Mesenchymal stem cell (in vitro differentiated cells and primary cell): ENCODE data around the gene CCM2.

ENCODE experiments used
- DNase-seq: peaks from one replicate; pipeline ENCODE4 v3.0.0-alpha.2; 2013
- H2AFZ ChIP-seq: one replicate; pipeline ENCODE4 v1.6.1; 2013; ENCODE audit warnings: low read depth, mild to moderate bottlenecking, control low read depth, inconsistent platforms, low read length, moderate library complexity
- H2AK5ac ChIP-seq: 2 replicates; pipeline ENCODE4 v1.6.1; 2013; ENCODE audit warnings: low read length, moderate library complexity, mild to moderate bottlenecking, inconsistent platforms; ENCODE audit not compliant: severe bottlenecking
- H2BK120ac ChIP-seq: one replicate; pipeline ENCODE4 v1.6.1; 2013; ENCODE audit warnings: low read depth, mild to moderate bottlenecking, inconsistent platforms, low read length, moderate library complexity
- H2BK12ac ChIP-seq, 2 experiments: one replicate each; pipeline ENCODE4 v1.6.1; 2013; ENCODE audit warnings: inconsistent platforms in 2 of 2, low read length in 2 of 2, mild to moderate bottlenecking in 2 of 2, moderate library complexity in 2 of 2, control low read depth in 1 of 2
- H2BK15ac ChIP-seq: one replicate; pipeline ENCODE4 v1.6.1; 2013; ENCODE audit warnings: mild to moderate bottlenecking, low read depth, inconsistent platforms; ENCODE audit not compliant: poor library complexity, severe bottlenecking
- H2BK5ac ChIP-seq: 2 replicates; pipeline ENCODE4 v1.6.1; 2013; ENCODE audit warnings: low read depth, mild to moderate bottlenecking, low read length, control low read depth, inconsistent platforms; ENCODE audit not compliant: poor library complexity, severe bottlenecking
- H3K14ac ChIP-seq, 2 experiments: one replicate each; pipeline ENCODE4 v1.6.1; 2013; ENCODE audit warnings: inconsistent platforms in 2 of 2, low read length in 2 of 2, control low read depth in 1 of 2, mild to moderate bottlenecking in 1 of 2, moderate library complexity in 1 of 2
- H3K18ac ChIP-seq, 2 experiments: one replicate each; pipeline ENCODE4 v1.6.1; 2013; ENCODE audit warnings: inconsistent platforms in 2 of 2, low read length in 2 of 2, control low read depth in 1 of 2, low read depth in 1 of 2, mild to moderate bottlenecking in 1 of 2
- H3K23ac ChIP-seq, 2 experiments: one replicate each; pipeline ENCODE4 v1.6.1; 2013; ENCODE audit warnings: inconsistent platforms in 2 of 2, low read length in 2 of 2, mild to moderate bottlenecking in 2 of 2, moderate library complexity in 2 of 2, control low read depth in 1 of 2
- H3K27ac ChIP-seq: 2 replicates; pipeline ENCODE4 v1.5.1; 2013; ENCODE audit warnings: mild to moderate bottlenecking, moderate library complexity, low read length, control low read depth, inconsistent platforms; ENCODE audit not compliant: poor library complexity, severe bottlenecking
- H3K27me3 ChIP-seq, 2 experiments: 2 replicates each; pipeline versions ENCODE4 v1.6.1 to v1.7.0; 2013; ENCODE audit warnings: low read length in 2 of 2, mild to moderate bottlenecking in 2 of 2, moderate library complexity in 2 of 2, control low read depth in 1 of 2, inconsistent platforms in 1 of 2; ENCODE audit not compliant: control insufficient read depth in 1 of 2, insufficient read depth in 1 of 2
- H3K36me3 ChIP-seq, 2 experiments: 2 replicates each; pipeline versions ENCODE4 v1.6.1 to v1.7.0; 2013; ENCODE audit warnings: low read length in 2 of 2, control low read depth in 1 of 2, inconsistent platforms in 1 of 2, low read depth in 1 of 2, mild to moderate bottlenecking in 1 of 2; ENCODE audit not compliant: insufficient read depth in 2 of 2, control insufficient read depth in 1 of 2
- H3K4ac ChIP-seq, 2 experiments: one replicate each; pipeline ENCODE4 v1.6.1; 2013; ENCODE audit warnings: inconsistent platforms in 2 of 2, low read length in 2 of 2, mild to moderate bottlenecking in 2 of 2, moderate library complexity in 2 of 2, control low read depth in 1 of 2, low read depth in 1 of 2
- H3K4me1 ChIP-seq: 2 replicates; pipeline ENCODE4 v1.6.1; 2013; ENCODE audit warnings: low read depth, low read length, control low read depth; ENCODE audit not compliant: control insufficient read depth, insufficient read depth
- H3K4me2 ChIP-seq: 2 replicates; pipeline ENCODE4 v1.6.1; 2013; ENCODE audit warnings: low read length, mild to moderate bottlenecking, inconsistent platforms; ENCODE audit not compliant: poor library complexity, severe bottlenecking
- H3K4me3 ChIP-seq, 2 experiments: 2 replicates each; pipeline versions ENCODE4 v1.5.1 to v1.7.0; 2013; ENCODE audit warnings: low read length in 2 of 2, mild to moderate bottlenecking in 2 of 2, control low read depth in 1 of 2, low read depth in 1 of 2; ENCODE audit not compliant: insufficient read depth in 1 of 2
- H3K79me1 ChIP-seq: replicated peaks from 2 replicates; pipeline ENCODE4 v1.6.1; 2013; ENCODE audit warnings: mild to moderate bottlenecking, control low read depth, low read length, inconsistent platforms; ENCODE audit not compliant: poor library complexity, severe bottlenecking
- H3K9ac ChIP-seq: 2 replicates; pipeline ENCODE4 v1.7.0; 2013; ENCODE audit warnings: mild to moderate bottlenecking, low read length, moderate library complexity
- H3K9me3 ChIP-seq: 2 replicates; pipeline ENCODE4 v1.7.0; 2013; ENCODE audit warnings: mild to moderate bottlenecking, low read length; ENCODE audit not compliant: control insufficient read depth
- H4K8ac ChIP-seq: one replicate; pipeline ENCODE4 v1.6.1; 2013; ENCODE audit warnings: inconsistent platforms, mild to moderate bottlenecking, low read length, moderate library complexity
- H4K91ac ChIP-seq: one replicate; pipeline ENCODE4 v1.6.1; 2013; ENCODE audit warnings: mild to moderate bottlenecking, low read length, inconsistent platforms
- WGBS: methylation state at CpG from one replicate; pipeline ENCODE4 v1.1.7; 2013; ENCODE audit warnings: mixed read lengths; 5-methylcytosine and 5-hydroxymethylcytosine counted together

The CCM2 gene

DNA sequence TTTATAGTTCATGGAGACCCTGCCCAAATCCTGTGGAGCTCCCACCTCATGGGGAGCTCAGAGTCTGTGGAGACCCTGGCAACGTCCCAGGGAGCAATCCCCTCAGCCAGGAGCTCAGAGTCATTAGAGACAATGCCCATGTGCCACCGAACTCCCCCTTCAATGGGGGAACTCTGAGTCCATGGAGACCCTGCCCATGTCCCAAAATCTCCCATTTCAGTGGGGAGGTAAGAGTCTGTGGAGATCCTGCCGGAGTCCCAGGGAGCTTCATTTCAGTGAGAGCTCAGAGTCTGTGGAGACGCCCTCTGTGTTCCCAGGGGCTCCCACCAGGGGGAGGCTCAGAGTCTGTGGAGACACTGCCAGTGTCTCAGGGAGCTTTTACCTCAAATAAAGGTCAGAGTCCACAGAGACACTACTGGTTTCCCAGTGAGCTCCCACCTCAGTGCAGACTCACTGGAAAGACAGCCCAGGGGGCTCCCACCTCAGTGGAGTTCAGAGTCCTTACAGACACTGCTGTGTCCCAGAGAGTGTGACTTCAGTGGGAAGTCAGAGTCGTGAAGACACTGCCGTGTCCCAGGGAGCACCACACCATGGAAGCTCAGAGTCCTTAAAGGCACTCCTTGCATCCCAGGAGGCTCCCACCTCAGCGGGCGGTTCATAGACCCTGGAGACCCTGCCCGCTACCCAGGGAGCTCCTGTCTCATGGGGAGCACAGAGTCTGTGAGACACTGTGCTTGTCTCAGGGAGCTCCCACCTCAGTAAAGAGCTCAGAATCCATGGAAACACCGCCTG, 26.2 kb upstream of the CCM2 start:
- Histone ChIP-seq H3K23ac (no peak overlapping the region), H2BK120ac (no peak overlapping the region), H3K36me3 (peaks cover 7 to 31% of the 10 kb centered on the region in 2 experiments), H2BK15ac (no peak overlapping the region), H3K27ac (no peak overlapping the region), H2BK12ac (no peak overlapping the region), H2AFZ (no peak overlapping the region), H2AK5ac (no peak overlapping the region), H3K9me3 (no peaks in the 10 kb centered on the region), H3K4me2 (no peak overlapping the region), H3K4me1 (peaks cover 3% of the 10 kb centered on the region), H3K14ac (no peak overlapping the region), H3K4me3 (no peak overlapping the region), H3K27me3 (peaks cover 10 to 15% of the 10 kb centered on the region in 2 experiments), H3K79me1 (no peaks in the 10 kb centered on the region), H3K4ac (no peak overlapping the region), H3K9ac (no peak overlapping the region), H4K91ac (no peak overlapping the region), H4K8ac (no peak overlapping the region), H2BK5ac (no peak overlapping the region), H3K18ac (no peak overlapping the region)
- 87% methylated on average over 9 of the region's 10 CpGs for WGBS
- peak; percentile 26 for DNase-seq

DNA sequence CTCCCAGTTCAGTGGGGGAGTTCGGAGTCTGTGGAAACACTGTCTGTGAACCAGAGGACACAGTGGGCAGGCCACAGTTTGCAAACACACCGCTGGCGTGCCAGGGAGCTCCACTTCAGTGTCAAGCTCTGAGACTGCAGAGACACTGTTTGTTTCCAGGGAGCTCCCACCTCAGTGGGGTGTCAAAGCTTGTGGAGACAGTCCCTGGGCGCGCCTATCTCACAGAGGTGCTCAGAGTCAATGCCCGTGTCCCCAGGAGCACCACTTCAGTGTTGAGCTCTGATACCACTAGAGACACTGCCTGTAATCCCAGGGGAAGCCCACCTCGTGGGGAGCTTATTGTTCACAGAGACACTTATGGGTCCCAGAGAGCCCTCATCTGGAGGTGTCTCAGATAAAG, 25.5 kb upstream of the CCM2 start:
- Histone ChIP-seq H2BK120ac (no peak overlapping the region), H2BK15ac (no peak overlapping the region), H2AFZ (no peak overlapping the region), H3K4me3 (no peak overlapping the region), H3K79me1 (no peaks in the 10 kb centered on the region), H3K4me1 (peaks cover 3% of the 10 kb centered on the region), H3K14ac (no peak overlapping the region), H3K36me3 (peaks cover 7 to 35% of the 10 kb centered on the region in 2 experiments), H4K8ac (no peak overlapping the region), H3K4ac (no peak overlapping the region), H3K18ac (no peak overlapping the region), H3K23ac (no peak overlapping the region), H2AK5ac (no peak overlapping the region), H3K4me2 (no peak overlapping the region), H3K9me3 (no peaks in the 10 kb centered on the region), H4K91ac (no peak overlapping the region), H2BK5ac (no peak overlapping the region), H3K27me3 (peaks cover 10 to 12% of the 10 kb centered on the region in 2 experiments), H3K27ac (no peak overlapping the region), H3K9ac (no peak overlapping the region), H2BK12ac (no peak overlapping the region)
- WGBS, result 89% methylated on average over 7 of the region's 7 CpGs
- DNase-seq, result no peak

GRCh38 chr7:44975331-44976039, 24.5 kb upstream of the CCM2 start:
- Histone ChIP-seq H3K79me1 (no peaks in the 10 kb centered on the region), H3K14ac (no peak overlapping the region), H4K91ac (no peak overlapping the region), H3K23ac (no peak overlapping the region), H4K8ac (no peak overlapping the region), H3K27me3 (peaks cover 7 to 10% of the 10 kb centered on the region in 2 experiments), H3K9ac (no peak overlapping the region), H2BK120ac (no peak overlapping the region), H3K36me3 (peaks cover 7 to 38% of the 10 kb centered on the region in 2 experiments), H2BK15ac (no peak overlapping the region), H3K27ac (no peak overlapping the region), H2AK5ac (no peak overlapping the region), H3K4me3 (no peak overlapping the region), H2AFZ (no peak overlapping the region), H3K9me3 (no peaks in the 10 kb centered on the region), H2BK12ac (no peak overlapping the region), H3K4me2 (no peak overlapping the region), H2BK5ac (no peak overlapping the region), H3K18ac (no peak overlapping the region), H3K4ac (no peak overlapping the region), H3K4me1 (peaks cover 3% of the 10 kb centered on the region)
- 95% methylated on average over 12 of the region's 12 CpGs for WGBS
- no peak for DNase-seq

GRCh38 chr7:44976040-44976745, 23.8 kb upstream of the CCM2 start:
- Histone ChIP-seq H2AK5ac (no peak overlapping the region), H4K91ac (no peak overlapping the region), H3K18ac (no peak overlapping the region), H3K9ac (no peak overlapping the region), H3K4me2 (no peak overlapping the region), H3K23ac (no peak overlapping the region), H2BK12ac (no peak overlapping the region), H3K4me3 (no peak overlapping the region), H3K4me1 (peaks cover 8% of the 10 kb centered on the region), H3K4ac (no peak overlapping the region), H4K8ac (no peak overlapping the region), H3K27me3 (peaks cover 5 to 10% of the 10 kb centered on the region in 2 experiments), H3K79me1 (no peaks in the 10 kb centered on the region), H2BK5ac (no peak overlapping the region), H3K9me3 (no peaks in the 10 kb centered on the region), H3K14ac (no peak overlapping the region), H2AFZ (no peak overlapping the region), H2BK120ac (no peak overlapping the region), H3K36me3 (peaks cover 11 to 38% of the 10 kb centered on the region in 2 experiments), H3K27ac (no peak overlapping the region), H2BK15ac (no peak overlapping the region)
- 99% methylated on average over 6 of the region's 6 CpGs for WGBS
- no peak for DNase-seq
